HepG2 (cell line): Measurements from ENCODE around the gene POLR1H. TPM values are rescaled to one million over a fixed set of nuclear protein-coding genes. Genes with fewer than 3 reads are reported as not detected.

Experiments used
- ATAC-seq: fragments of 200-7000 bp; cut with Tn5 transposase; 3 replicates; pipeline ENCODE4 v1.9.1; 2020; ENCODE audit warnings: mild to moderate bottlenecking, moderate library complexity
- BruUV-seq: library from RNA; stranded (reverse); fragments of 400-500 nt; replicated peaks from 2 replicates; lab custom pipeline; 2021; lab: Mats Ljungman, UMichigan
- CTCF ChIA-PET: fragments of 300-600 bp; formaldehyde crosslinking; extraction: SDS; loops from one replicate; lab custom pipeline; 2021; ENCODE audit warnings: low total read pairs, inconsistent platforms, low intra/inter-chr PET ratio; lab: Yijun Ruan, JAX
- POLR2A ChIA-PET: fragments of 350-600 bp; sonication (Branson Sonifier 250); formaldehyde crosslinking; loops from one replicate; lab custom pipeline; 2020; ENCODE audit warnings: antibody characterized with exemption, inconsistent platforms; lab: Yijun Ruan, JAX
- DNase-seq: peaks from one replicate; pipeline ENCODE4 v3.0.0-alpha.2; 2015; ENCODE audit warnings: low spot score
- FAIRE-seq: peaks from 3 replicates; lab custom pipeline; 2011; peaks lifted over from hg19 to GRCh38; lab: Jason Lieb, UNC
- H2AFZ ChIP-seq: one replicate; pipeline ENCODE4 v1.6.1; 2011; ENCODE audit warnings: low read length, inconsistent platforms
- H3K27ac ChIP-seq: fragments of 300-600 bp; 3 replicates; pipeline ENCODE4 v1.8.0; 2011; ENCODE audit warnings: mixed run types, mild to moderate bottlenecking, mixed read lengths, low read length, inconsistent platforms; ENCODE audit not compliant: insufficient read depth; ENCODE audit errors: extremely low read length
- H3K27me3 ChIP-seq, 2 experiments: fragments of 200-600 bp in 1 of 2; 2 replicates in 1 of 2; 3 replicates in 1 of 2; pipeline versions ENCODE4 v1.6.0 to v1.8.0; 2011; ENCODE audit warnings: low read length in 2 of 2, mild to moderate bottlenecking in 2 of 2, moderate library complexity in 2 of 2, inconsistent platforms in 1 of 2; ENCODE audit not compliant: insufficient read depth in 2 of 2, control insufficient read depth in 1 of 2
- H3K36me3 ChIP-seq, 2 experiments: fragments of 200-600 bp in 1 of 2; replicated peaks in 1 of 2; 2 replicates in 1 of 2; 3 replicates in 1 of 2; pipeline versions ENCODE4 v1.5.1 to v1.8.0; 2011; ENCODE audit warnings: low read length in 2 of 2, inconsistent platforms in 1 of 2; ENCODE audit not compliant: insufficient read depth in 2 of 2, control insufficient read depth in 1 of 2
- H3K4me1 ChIP-seq: 2 replicates; pipeline ENCODE4 v1.5.1; 2012; ENCODE audit warnings: low read length, inconsistent platforms; ENCODE audit not compliant: insufficient read depth
- H3K4me2 ChIP-seq: 2 replicates; pipeline ENCODE4 v1.6.0; 2011; ENCODE audit warnings: low read depth, low read length, inconsistent platforms
- H3K4me3 ChIP-seq, 3 experiments: fragments of 200-600 bp in 1 of 3; sonication (generic), shearing (Covaris generic) in 1 of 3; replicated peaks in 1 of 3; 2 replicates each; pipeline ENCODE4 v1.5.1; 2011 to 2016; ENCODE audit warnings: low read length in 3 of 3, inconsistent platforms in 2 of 3, low read depth in 2 of 3, mild to moderate bottlenecking in 2 of 3, control low read depth in 1 of 3, mixed read lengths in 1 of 3; ENCODE audit not compliant: insufficient read depth in 1 of 3
- H3K79me2 ChIP-seq: one replicate; pipeline ENCODE4 v1.6.1; 2011; ENCODE audit warnings: low read length, inconsistent platforms; ENCODE audit not compliant: insufficient read depth
- H3K9ac ChIP-seq: 2 replicates; pipeline ENCODE4 v1.6.0; 2011; ENCODE audit warnings: mild to moderate bottlenecking, low read depth, low read length, inconsistent platforms; ENCODE audit not compliant: insufficient read depth
- H3K9me3 ChIP-seq: 2 replicates; pipeline ENCODE4 v1.5.1; 2012; ENCODE audit warnings: mild to moderate bottlenecking, low read length
- H4K20me1 ChIP-seq: 2 replicates; pipeline ENCODE4 v1.6.0; 2011; ENCODE audit warnings: inconsistent platforms, mild to moderate bottlenecking, low read length, moderate library complexity; ENCODE audit not compliant: insufficient read depth
- CBFB ChIP-seq: sonication (generic); formaldehyde crosslinking; IDR thresholded peaks from 2 replicates; pipeline ENCODE4 v1.4.0; 2020; ENCODE audit warnings: missing genetic modification reagents
- EZH2 ChIP-seq: conservative IDR thresholded peaks from 2 replicates; pipeline ENCODE4 v1.6.1; 2012; ENCODE audit warnings: mild to moderate bottlenecking, low read depth, low read length, moderate library complexity
- KAT2B ChIP-seq: fragments of 150-350 bp; IDR thresholded peaks from 2 replicates; pipeline ENCODE4 v1.6.1; 2014; ENCODE audit warnings: low read depth, low read length, borderline replicate concordance
- SMARCC2 ChIP-seq: fragments of 450-650 bp; IDR thresholded peaks from 2 replicates; pipeline ENCODE4 v1.6.1; 2017; ENCODE audit warnings: antibody characterized with exemption, mild to moderate bottlenecking
- TCF7L2 ChIP-seq: IDR thresholded peaks from 2 replicates; pipeline ENCODE4 v1.6.1; 2011; ENCODE audit warnings: mild to moderate bottlenecking, low read depth, low read length, moderate library complexity
- ZNF224 ChIP-seq: sonication (generic); formaldehyde crosslinking; IDR thresholded peaks from 2 replicates; pipeline ENCODE4 v1.5.0; 2020; ENCODE audit warnings: mild to moderate bottlenecking, missing genetic modification reagents
- ZNF337 ChIP-seq: sonication (generic); formaldehyde crosslinking; IDR thresholded peaks from 2 replicates; pipeline ENCODE4 v1.5.1; 2020; ENCODE audit warnings: missing genetic modification reagents, low read depth, mild to moderate bottlenecking, borderline replicate concordance
- ZNF367 ChIP-seq: sonication (generic); formaldehyde crosslinking; IDR thresholded peaks from 2 replicates; pipeline ENCODE4 v1.4.0; 2020; ENCODE audit warnings: missing genetic modification reagents, borderline replicate concordance
- WGBS: methylation state at CpG from one replicate; pipeline ENCODE4 v1.1.6; 2017; ENCODE audit warnings: low lambda C conversion rate; 5-methylcytosine and 5-hydroxymethylcytosine counted together
- in situ Hi-C: cut with HindIII; loops from 2 replicates; pipeline ENCODE4 v1.10.0; 2017; ENCODE audit warnings: low pct_unique_long_range_greater_than_20kb; ENCODE audit not compliant: extremely low pct_ligation_motif_present
- intact Hi-C: fragments of 100-400 bp; cut with micrococcal nuclease; formaldehyde crosslinking; loops from one replicate; pipeline ENCODE4 v1.10.0; 2022; ENCODE audit not compliant: unreplicated experiment
- polyA plus RNA-seq, 8 experiments: library from polyadenylated mRNA; depleted of rRNA in 3 of 8; stranded (reverse) in 7 of 8; unstranded in 1 of 8; fragments of >200 nt; fragmentation: Illumina TruSeq in 4 of 8; extraction: Trizol in 4 of 8; gene quantifications; 2 replicates each; pipeline versions ENCODE4 v1.2.1 to v1.2.3, GENCODE V29; 2011 to 2016; ENCODE audit warnings: low read depth in 4 of 8, missing spikeins in 1 of 8, mixed read lengths in 1 of 8; ENCODE audit not compliant: insufficient read depth in 1 of 8
- total RNA-seq, 5 experiments: library from RNA; depleted of rRNA; stranded (reverse); fragments of >200 nt; fragmentation: Illumina TruSeq; extraction: Trizol; gene quantifications; 2 replicates each; pipeline ENCODE4 v1.2.3, GENCODE V29; 2016; ENCODE audit warnings: low read depth in 1 of 5
- TF ChIP-seq, protein P1 (sequence below): sonication (generic); formaldehyde crosslinking; IDR thresholded peaks from 2 replicates; pipeline ENCODE4 v1.4.0; 2020; ENCODE audit warnings: missing genetic modification reagents
- TF ChIP-seq, protein P2 (sequence below): sonication (generic); formaldehyde crosslinking; IDR thresholded peaks from 2 replicates; pipeline ENCODE4 v1.8.0; 2022; ENCODE audit warnings: mild to moderate bottlenecking, missing genetic modification reagents; ENCODE audit not compliant: insufficient replicate concordance
- TF ChIP-seq, protein P3 (sequence below): IDR thresholded peaks from 2 replicates; pipeline ENCODE4 v1.6.1; 2016; ENCODE audit warnings: low read depth, borderline replicate concordance
- TF ChIP-seq, protein P4 (sequence below): IDR thresholded peaks from 2 replicates; pipeline ENCODE4 v1.6.1; 2016
- TF ChIP-seq, protein P5 (sequence below): sonication (generic); formaldehyde crosslinking; IDR thresholded peaks from 2 replicates; pipeline ENCODE4 v1.4.0; 2020; ENCODE audit warnings: missing genetic modification reagents

Gene POLR1H
- total and polyA plus RNA-seq, 2 of the 13 experiments (the other 11 are each of a cell fraction or from before 2014, with no cell fraction given) = 61.4 to 79.8 TPM

DNA sequence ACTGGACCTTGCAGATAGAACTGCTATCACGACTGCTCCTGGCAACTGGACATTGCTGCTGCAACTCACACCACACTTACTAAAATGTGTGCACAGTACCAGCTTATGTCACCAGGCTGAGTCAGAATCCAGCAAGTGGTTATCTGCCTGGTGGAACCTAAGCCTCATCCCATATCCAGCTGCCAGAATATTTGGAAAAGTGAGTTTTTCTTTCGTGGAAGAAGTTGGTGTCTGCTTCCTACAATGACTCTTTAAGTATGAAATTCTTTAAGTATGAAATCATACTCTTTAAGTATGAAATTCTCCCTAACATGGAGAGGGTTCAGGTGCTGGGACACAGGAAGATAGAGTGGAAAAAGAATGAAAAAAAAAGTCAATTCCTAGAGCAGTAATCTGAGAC is 16.4 kb upstream of the POLR1H start (continued):
- TF ChIP-seq ZNF224 (CRISPR knock-in tag) (no peak), EZH2 (no peak), ZNF337 (CRISPR knock-in tag) (no peak), KAT2B (no peak)
- TF ChIP-seq, protein P1, sequence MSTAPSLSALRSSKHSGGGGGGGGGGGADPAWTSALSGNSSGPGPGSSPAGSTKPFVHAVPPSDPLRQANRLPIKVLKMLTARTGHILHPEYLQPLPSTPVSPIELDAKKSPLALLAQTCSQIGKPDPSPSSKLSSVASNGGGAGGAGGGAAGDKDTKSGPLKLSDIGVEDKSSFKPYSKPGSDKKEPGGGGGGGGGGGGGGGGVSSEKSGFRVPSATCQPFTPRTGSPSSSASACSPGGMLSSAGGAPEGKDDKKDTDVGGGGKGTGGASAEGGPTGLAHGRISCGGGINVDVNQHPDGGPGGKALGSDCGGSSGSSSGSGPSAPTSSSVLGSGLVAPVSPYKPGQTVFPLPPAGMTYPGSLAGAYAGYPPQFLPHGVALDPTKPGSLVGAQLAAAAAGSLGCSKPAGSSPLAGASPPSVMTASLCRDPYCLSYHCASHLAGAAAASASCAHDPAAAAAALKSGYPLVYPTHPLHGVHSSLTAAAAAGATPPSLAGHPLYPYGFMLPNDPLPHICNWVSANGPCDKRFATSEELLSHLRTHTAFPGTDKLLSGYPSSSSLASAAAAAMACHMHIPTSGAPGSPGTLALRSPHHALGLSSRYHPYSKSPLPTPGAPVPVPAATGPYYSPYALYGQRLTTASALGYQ (CRISPR knock-in tag) = no peak
- TF ChIP-seq, protein P2, sequence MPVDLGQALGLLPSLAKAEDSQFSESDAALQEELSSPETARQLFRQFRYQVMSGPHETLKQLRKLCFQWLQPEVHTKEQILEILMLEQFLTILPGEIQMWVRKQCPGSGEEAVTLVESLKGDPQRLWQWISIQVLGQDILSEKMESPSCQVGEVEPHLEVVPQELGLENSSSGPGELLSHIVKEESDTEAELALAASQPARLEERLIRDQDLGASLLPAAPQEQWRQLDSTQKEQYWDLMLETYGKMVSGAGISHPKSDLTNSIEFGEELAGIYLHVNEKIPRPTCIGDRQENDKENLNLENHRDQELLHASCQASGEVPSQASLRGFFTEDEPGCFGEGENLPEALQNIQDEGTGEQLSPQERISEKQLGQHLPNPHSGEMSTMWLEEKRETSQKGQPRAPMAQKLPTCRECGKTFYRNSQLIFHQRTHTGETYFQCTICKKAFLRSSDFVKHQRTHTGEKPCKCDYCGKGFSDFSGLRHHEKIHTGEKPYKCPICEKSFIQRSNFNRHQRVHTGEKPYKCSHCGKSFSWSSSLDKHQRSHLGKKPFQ = no peak

DNA sequence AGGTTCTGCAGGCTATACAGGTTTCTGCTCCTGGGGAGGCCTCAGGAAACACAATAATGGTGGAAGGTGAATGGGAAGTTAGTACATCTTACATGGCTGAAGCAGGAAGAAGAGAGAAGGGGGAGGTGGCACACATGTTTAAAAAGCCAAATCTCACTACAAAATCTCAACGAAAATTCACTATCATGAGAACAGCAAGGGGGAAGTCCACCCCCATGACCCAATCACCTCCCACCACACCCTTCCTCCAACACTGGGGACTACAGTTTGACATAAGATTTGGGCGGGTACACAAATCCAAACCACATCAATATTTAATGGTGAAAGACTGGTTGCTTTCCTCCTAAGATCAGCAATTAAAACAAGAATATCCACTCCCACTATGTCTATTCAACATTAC is 13.8 kb upstream of the POLR1H start:
- ATAC-seq = no peak
- no TSS peak for BruUV-seq
- Histone ChIP-seq H2AFZ (no peak overlapping the region), H3K27ac (no peak overlapping the region), H3K36me3 (no peaks in the 10 kb centered on the region; a peak in 1 of 5 replicates), H3K27me3 (no peaks in the 10 kb centered on the region), H3K9ac (no peak overlapping the region), H3K79me2 (no peaks in the 10 kb centered on the region), H3K4me2 (no peak overlapping the region), H3K4me1 (peaks cover 20% of the 10 kb centered on the region), H3K4me3 (no peak overlapping the region), H3K9me3 (no peaks in the 10 kb centered on the region), H4K20me1 (no peaks in the 10 kb centered on the region)
- in situ Hi-C loops = no loop called here
- no peak for DNase-seq
- ChIA-PET CTCF (no interaction called here), POLR2A (no interaction called here)
- 77% methylated on average over 2 of the region's 2 CpGs for WGBS
- FAIRE-seq = no peak
- intact Hi-C loops = no loop called here
- no peak for TF ChIP-seq SMARCC2
- TF ChIP-seq, protein P3, sequence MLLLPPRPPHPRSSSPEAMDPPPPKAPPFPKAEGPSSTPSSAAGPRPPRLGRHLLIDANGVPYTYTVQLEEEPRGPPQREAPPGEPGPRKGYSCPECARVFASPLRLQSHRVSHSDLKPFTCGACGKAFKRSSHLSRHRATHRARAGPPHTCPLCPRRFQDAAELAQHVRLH (CRISPR knock-in tag) = no peak
- no peak for TF ChIP-seq TCF7L2
- TF ChIP-seq, protein P4, sequence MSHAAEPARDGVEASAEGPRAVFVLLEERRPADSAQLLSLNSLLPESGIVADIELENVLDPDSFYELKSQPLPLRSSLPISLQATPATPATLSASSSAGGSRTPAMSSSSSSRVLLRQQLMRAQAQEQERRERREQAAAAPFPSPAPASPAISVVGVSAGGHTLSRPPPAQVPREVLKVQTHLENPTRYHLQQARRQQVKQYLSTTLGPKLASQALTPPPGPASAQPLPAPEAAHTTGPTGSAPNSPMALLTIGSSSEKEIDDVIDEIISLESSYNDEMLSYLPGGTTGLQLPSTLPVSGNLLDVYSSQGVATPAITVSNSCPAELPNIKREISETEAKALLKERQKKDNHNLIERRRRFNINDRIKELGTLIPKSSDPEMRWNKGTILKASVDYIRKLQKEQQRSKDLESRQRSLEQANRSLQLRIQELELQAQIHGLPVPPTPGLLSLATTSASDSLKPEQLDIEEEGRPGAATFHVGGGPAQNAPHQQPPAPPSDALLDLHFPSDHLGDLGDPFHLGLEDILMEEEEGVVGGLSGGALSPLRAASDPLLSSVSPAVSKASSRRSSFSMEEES (CRISPR knock-in tag) = no peak
- no peak for TF ChIP-seq CBFB (CRISPR knock-in tag)
- TF ChIP-seq, protein P5, sequence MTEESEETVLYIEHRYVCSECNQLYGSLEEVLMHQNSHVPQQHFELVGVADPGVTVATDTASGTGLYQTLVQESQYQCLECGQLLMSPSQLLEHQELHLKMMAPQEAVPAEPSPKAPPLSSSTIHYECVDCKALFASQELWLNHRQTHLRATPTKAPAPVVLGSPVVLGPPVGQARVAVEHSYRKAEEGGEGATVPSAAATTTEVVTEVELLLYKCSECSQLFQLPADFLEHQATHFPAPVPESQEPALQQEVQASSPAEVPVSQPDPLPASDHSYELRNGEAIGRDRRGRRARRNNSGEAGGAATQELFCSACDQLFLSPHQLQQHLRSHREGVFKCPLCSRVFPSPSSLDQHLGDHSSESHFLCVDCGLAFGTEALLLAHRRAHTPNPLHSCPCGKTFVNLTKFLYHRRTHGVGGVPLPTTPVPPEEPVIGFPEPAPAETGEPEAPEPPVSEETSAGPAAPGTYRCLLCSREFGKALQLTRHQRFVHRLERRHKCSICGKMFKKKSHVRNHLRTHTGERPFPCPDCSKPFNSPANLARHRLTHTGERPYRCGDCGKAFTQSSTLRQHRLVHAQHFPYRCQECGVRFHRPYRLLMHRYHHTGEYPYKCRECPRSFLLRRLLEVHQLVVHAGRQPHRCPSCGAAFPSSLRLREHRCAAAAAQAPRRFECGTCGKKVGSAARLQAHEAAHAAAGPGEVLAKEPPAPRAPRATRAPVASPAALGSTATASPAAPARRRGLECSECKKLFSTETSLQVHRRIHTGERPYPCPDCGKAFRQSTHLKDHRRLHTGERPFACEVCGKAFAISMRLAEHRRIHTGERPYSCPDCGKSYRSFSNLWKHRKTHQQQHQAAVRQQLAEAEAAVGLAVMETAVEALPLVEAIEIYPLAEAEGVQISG (CRISPR knock-in tag) = no peak
- TF ChIP-seq ZNF367 (CRISPR knock-in tag) = no peak
